WTC11 (cell line): ENCODE results near the gene DOCK8. TPM values are rescaled to one million over a fixed set of nuclear protein-coding genes. Genes with fewer than 3 reads are reported as not detected.

Experiments
- ATAC-seq: fragments of 200-7000 bp; cut with Tn5 transposase; 2 replicates; pipeline ENCODE4 v1.10.0; 2021; ENCODE audit warnings: mild to moderate bottlenecking, moderate library complexity
- CTCF ChIA-PET: fragments of 300-600 bp; sonication (Branson Sonifier 250); formaldehyde crosslinking; loops from one replicate; lab custom pipeline; 2021; ENCODE audit warnings: antibody characterized with exemption; lab: Charles Lee
- POLR2A ChIA-PET: fragments of 350-600 bp; sonication (Branson Sonifier 250); formaldehyde crosslinking; loops from one replicate; lab custom pipeline; 2021; ENCODE audit warnings: antibody characterized with exemption; lab: Charles Lee
- DNase-seq: peaks from one replicate; pipeline ENCODE4 v3.0.0; 2021; ENCODE audit warnings: low spot score
- H3K27ac Mint-ChIP-seq: 2 replicates; pipeline ENCODE4 v1.8.0; 2021; ENCODE audit warnings: mixed read lengths
- H3K27me3 Mint-ChIP-seq: 2 replicates; pipeline ENCODE4 v1.8.0; 2021; ENCODE audit warnings: low read depth, mild to moderate bottlenecking, moderate library complexity, mixed read lengths
- H3K36me3 Mint-ChIP-seq: 2 replicates; pipeline ENCODE4 v1.8.0; 2021; ENCODE audit warnings: mixed read lengths
- H3K4me1 Mint-ChIP-seq: 2 replicates; pipeline ENCODE4 v1.8.0; 2022; ENCODE audit warnings: mixed read lengths
- H3K4me3 Mint-ChIP-seq: 2 replicates; pipeline ENCODE4 v1.8.0; 2021; ENCODE audit warnings: mild to moderate bottlenecking, moderate library complexity, mixed read lengths
- H3K9me3 Mint-ChIP-seq: 2 replicates; pipeline ENCODE4 v1.8.0; 2021; ENCODE audit warnings: mixed read lengths
- AFF4 ChIP-seq: sonication (generic); formaldehyde crosslinking; IDR thresholded peaks from 2 replicates; pipeline ENCODE4 v1.8.1; 2023; ENCODE audit warnings: mild to moderate bottlenecking, missing genetic modification reagents, borderline replicate concordance
- CREM ChIP-seq: sonication (generic); formaldehyde crosslinking; IDR thresholded peaks from 2 replicates; pipeline ENCODE4 v1.8.1; 2022; ENCODE audit warnings: mild to moderate bottlenecking, missing genetic modification reagents, moderate library complexity
- ELF4 ChIP-seq: sonication (generic); formaldehyde crosslinking; IDR thresholded peaks from 2 replicates; pipeline ENCODE4 v1.8.1; 2022; ENCODE audit warnings: low read depth, mild to moderate bottlenecking, moderate library complexity, missing genetic modification reagents
- ESRRA ChIP-seq: sonication (generic); formaldehyde crosslinking; IDR thresholded peaks from 2 replicates; pipeline ENCODE4 v1.8.1; 2022; ENCODE audit warnings: mild to moderate bottlenecking, missing genetic modification reagents, borderline replicate concordance
- GABPB1 ChIP-seq: sonication (generic); formaldehyde crosslinking; IDR thresholded peaks from 2 replicates; pipeline ENCODE4 v1.8.1; 2023; ENCODE audit warnings: mild to moderate bottlenecking, missing genetic modification reagents
- HMGA2 ChIP-seq: fragments of 250-450 bp; sonication (Bioruptor Pico); IDR thresholded peaks from 2 replicates; pipeline ENCODE4 v1.4.0; 2021; ENCODE audit warnings: mild to moderate bottlenecking, moderate library complexity
- JAZF1 ChIP-seq: fragments of 250-450 bp; sonication (Bioruptor Pico); IDR thresholded peaks from 2 replicates; pipeline ENCODE4 v1.9.0; 2021; ENCODE audit warnings: moderate library complexity, mild to moderate bottlenecking, inconsistent platforms
- KAT7 ChIP-seq: sonication (generic); formaldehyde crosslinking; IDR thresholded peaks from 2 replicates; pipeline ENCODE4 v1.8.1; 2023; ENCODE audit warnings: missing genetic modification reagents, mild to moderate bottlenecking, borderline replicate concordance
- NR2C2 ChIP-seq: sonication (generic); formaldehyde crosslinking; IDR thresholded peaks from 2 replicates; pipeline ENCODE4 v1.8.0; 2022; ENCODE audit warnings: mild to moderate bottlenecking, missing genetic modification reagents
- RELA ChIP-seq: sonication (generic); formaldehyde crosslinking; IDR thresholded peaks from 2 replicates; pipeline ENCODE4 v1.8.1; 2022; ENCODE audit warnings: missing genetic modification reagents, mild to moderate bottlenecking, borderline replicate concordance
- SOX15 ChIP-seq: fragments of 250-450 bp; sonication (Bioruptor Pico); IDR thresholded peaks from 2 replicates; pipeline ENCODE4 v1.9.0; 2021; ENCODE audit warnings: mild to moderate bottlenecking
- TEAD1 ChIP-seq: sonication (generic); formaldehyde crosslinking; IDR thresholded peaks from 2 replicates; pipeline ENCODE4 v1.8.0; 2022; ENCODE audit warnings: mild to moderate bottlenecking, missing genetic modification reagents
- TEAD4 ChIP-seq: sonication (generic); formaldehyde crosslinking; IDR thresholded peaks from 2 replicates; pipeline ENCODE4 v1.8.0; 2022; ENCODE audit warnings: mild to moderate bottlenecking, missing genetic modification reagents
- ZNF671 ChIP-seq: fragments of 250-450 bp; sonication (Bioruptor Pico); IDR thresholded peaks from 2 replicates; pipeline ENCODE4 v1.8.0; 2021; ENCODE audit warnings: mild to moderate bottlenecking
- ZSCAN18 ChIP-seq: fragments of 250-450 bp; sonication (Bioruptor Pico); IDR thresholded peaks from 2 replicates; pipeline ENCODE4 v2.1.2; 2022; ENCODE audit warnings: mild to moderate bottlenecking, moderate library complexity
- total RNA-seq: library from RNA; stranded (reverse); gene quantifications from 3 replicates; pipeline ENCODE4 v1.2.3, GENCODE V29; 2021
- TF ChIP-seq, protein P1 (sequence below): sonication (generic); formaldehyde crosslinking; IDR thresholded peaks from 2 replicates; pipeline ENCODE4 v1.8.1; 2023; ENCODE audit warnings: mild to moderate bottlenecking, missing genetic modification reagents
- TF ChIP-seq, protein P2 (sequence below): fragments of 250-450 bp; sonication (Bioruptor Pico); IDR thresholded peaks from 2 replicates; pipeline ENCODE4 v1.9.0; 2021; ENCODE audit warnings: mild to moderate bottlenecking
- TF ChIP-seq, protein P3 (sequence below): sonication (generic); formaldehyde crosslinking; IDR thresholded peaks from 2 replicates; pipeline ENCODE4 v1.8.1; 2022; ENCODE audit warnings: missing genetic modification reagents, borderline replicate concordance
- TF ChIP-seq, protein P4 (sequence below): sonication (generic); formaldehyde crosslinking; IDR thresholded peaks from 2 replicates; pipeline ENCODE4 v1.8.1; 2023; ENCODE audit warnings: mild to moderate bottlenecking, missing genetic modification reagents, moderate library complexity

The DOCK8 gene
- total RNA-seq, 1 experiment from 2014 or later, result 3.2 TPM

DNA sequence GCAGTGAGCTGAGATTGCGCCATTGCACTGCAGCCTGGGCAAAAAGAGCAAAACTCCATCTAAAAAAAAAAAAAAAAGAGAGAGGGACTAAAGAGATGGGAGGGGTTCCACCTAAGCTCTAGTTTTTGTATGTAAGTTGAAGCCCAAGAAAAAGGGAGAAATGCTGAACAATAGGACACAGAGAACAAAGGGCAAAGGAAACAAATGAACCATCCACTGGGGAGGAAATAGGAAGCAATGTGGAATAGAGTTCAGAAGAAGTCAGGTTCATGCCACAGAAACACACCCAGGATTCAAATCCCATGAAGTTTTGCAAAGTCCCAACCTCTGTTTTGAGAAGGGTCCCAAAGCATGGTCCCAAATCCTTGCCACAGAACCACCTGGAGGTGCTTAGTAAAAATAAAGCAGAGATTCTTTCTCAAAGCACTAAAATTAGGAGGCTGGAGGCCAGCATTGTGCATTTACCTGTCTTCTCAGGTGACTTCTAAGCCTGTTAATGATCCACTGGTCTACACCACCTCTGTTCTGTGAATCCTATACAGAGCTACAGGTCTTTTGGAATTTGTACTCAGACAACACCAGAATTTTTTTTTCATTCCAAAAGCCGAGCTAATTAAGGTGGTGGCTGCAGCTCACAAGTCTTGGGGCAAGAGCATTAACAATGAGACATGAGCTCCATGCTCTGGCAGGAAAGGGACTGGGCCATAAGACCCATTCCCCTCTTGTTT lies 177.6 kb downstream of the DOCK8 start (continued):
- TF ChIP-seq, protein P1, sequence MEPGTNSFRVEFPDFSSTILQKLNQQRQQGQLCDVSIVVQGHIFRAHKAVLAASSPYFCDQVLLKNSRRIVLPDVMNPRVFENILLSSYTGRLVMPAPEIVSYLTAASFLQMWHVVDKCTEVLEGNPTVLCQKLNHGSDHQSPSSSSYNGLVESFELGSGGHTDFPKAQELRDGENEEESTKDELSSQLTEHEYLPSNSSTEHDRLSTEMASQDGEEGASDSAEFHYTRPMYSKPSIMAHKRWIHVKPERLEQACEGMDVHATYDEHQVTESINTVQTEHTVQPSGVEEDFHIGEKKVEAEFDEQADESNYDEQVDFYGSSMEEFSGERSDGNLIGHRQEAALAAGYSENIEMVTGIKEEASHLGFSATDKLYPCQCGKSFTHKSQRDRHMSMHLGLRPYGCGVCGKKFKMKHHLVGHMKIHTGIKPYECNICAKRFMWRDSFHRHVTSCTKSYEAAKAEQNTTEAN, result no peak
- no peak for TF ChIP-seq HMGA2 (CRISPR knock-in tag)
- no peak for TF ChIP-seq ZNF671
- TF ChIP-seq JAZF1, result no peak
- TF ChIP-seq, protein P2, sequence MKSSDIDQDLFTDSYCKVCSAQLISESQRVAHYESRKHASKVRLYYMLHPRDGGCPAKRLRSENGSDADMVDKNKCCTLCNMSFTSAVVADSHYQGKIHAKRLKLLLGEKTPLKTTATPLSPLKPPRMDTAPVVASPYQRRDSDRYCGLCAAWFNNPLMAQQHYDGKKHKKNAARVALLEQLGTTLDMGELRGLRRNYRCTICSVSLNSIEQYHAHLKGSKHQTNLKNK (CRISPR knock-in tag), result no peak
- no peak for TF ChIP-seq ZSCAN18
- no peak for TF ChIP-seq ESRRA
- TF ChIP-seq RELA (CRISPR knock-in tag), result no peak

DNA sequence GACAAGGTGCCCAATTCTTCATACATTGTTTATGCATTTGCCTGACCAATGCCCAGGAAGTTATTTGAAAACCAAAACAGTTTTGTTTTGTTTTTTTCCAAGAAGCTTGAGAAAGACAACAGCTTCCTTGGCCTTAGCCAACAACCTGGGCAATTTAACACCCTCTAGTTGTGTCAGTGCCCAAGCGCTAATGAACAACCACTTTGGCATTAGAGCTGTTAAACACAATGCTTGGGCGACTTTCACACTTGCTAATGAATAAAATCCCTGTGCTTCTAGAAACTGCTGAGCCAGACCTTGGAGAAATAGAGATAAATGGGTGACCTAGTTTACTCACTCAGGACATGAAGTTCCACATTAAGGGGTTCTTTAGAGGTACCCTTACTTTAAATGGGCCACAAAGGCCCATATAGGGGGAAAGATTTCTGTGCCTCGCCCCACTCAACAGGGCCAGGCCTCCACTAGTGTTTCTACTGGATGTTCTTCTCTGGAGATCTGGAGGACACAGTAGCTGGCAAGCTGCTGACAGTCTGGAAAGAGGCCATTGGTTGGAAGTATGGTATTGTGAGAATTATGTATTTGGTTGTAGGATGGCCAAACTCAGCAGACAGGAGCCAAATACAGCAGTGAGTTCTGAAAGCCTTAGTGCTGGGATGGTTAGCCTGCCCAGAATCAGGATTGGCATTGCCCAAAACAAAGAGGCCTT lies 179.8 kb downstream of the DOCK8 start:
- no peak for TF ChIP-seq GABPB1 (CRISPR knock-in tag)
- TF ChIP-seq CREM (CRISPR knock-in tag), result no peak
- TF ChIP-seq NR2C2 (CRISPR knock-in tag), result no peak
- no peak for TF ChIP-seq AFF4 (CRISPR knock-in tag)
- no peak for TF ChIP-seq TEAD1 (CRISPR knock-in tag)
- TF ChIP-seq, protein P3, sequence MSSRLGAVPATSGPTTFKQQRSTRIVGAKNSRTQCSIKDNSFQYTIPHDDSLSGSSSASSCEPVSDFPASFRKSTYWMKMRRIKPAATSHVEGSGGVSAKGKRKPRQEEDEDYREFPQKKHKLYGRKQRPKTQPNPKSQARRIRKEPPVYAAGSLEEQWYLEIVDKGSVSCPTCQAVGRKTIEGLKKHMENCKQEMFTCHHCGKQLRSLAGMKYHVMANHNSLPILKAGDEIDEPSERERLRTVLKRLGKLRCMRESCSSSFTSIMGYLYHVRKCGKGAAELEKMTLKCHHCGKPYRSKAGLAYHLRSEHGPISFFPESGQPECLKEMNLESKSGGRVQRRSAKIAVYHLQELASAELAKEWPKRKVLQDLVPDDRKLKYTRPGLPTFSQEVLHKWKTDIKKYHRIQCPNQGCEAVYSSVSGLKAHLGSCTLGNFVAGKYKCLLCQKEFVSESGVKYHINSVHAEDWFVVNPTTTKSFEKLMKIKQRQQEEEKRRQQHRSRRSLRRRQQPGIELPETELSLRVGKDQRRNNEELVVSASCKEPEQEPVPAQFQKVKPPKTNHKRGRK (CRISPR knock-in tag), result no peak
- TF ChIP-seq ELF4 (CRISPR knock-in tag), result no peak
- TF ChIP-seq KAT7 (CRISPR knock-in tag), result no peak
- TF ChIP-seq SOX15 (CRISPR knock-in tag), result no peak
- no peak for TF ChIP-seq TEAD4 (CRISPR knock-in tag)
- TF ChIP-seq HMGA2 (CRISPR knock-in tag), result no peak
- TF ChIP-seq, protein P4, sequence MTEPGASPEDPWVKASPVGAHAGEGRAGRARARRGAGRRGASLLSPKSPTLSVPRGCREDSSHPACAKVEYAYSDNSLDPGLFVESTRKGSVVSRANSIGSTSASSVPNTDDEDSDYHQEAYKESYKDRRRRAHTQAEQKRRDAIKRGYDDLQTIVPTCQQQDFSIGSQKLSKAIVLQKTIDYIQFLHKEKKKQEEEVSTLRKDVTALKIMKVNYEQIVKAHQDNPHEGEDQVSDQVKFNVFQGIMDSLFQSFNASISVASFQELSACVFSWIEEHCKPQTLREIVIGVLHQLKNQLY, result no peak
- Mint-ChIP-seq H3K4me3 (no peak overlapping the region), H3K27me3 (no peaks in the 10 kb centered on the region), H3K9me3 (peaks cover 2% of the 10 kb centered on the region), H3K27ac (no peak overlapping the region), H3K36me3 (no peaks in the 10 kb centered on the region), H3K4me1 (peaks cover 15% of the 10 kb centered on the region)
- POLR2A ChIA-PET, result no interaction called here
- DNase-seq, result no peak
- ATAC-seq, result no peak
- CTCF ChIA-PET, result no interaction called here
